HCT116 (cell line): Measurements from ENCODE around the gene C17orf100. TPM values are rescaled to one million over a fixed set of nuclear protein-coding genes. Genes with fewer than 3 reads are reported as not detected.

ENCODE experiments used
- ATAC-seq: fragments of 200-7000 bp; cut with Tn5 transposase; 2 replicates; pipeline ENCODE4 v1.9.1; 2020; ENCODE audit warnings: mild to moderate bottlenecking, moderate library complexity
- BruUV-seq: library from RNA; stranded (reverse); fragments of 400-500 nt; replicated peaks from 2 replicates; lab custom pipeline; 2021; lab: Mats Ljungman, UMichigan
- CTCF ChIA-PET: fragments of 300-600 bp; sonication (Branson Sonifier 250); formaldehyde crosslinking; loops from one replicate; lab custom pipeline; 2021; ENCODE audit warnings: antibody characterized with exemption; lab: Charles Lee
- POLR2A ChIA-PET: fragments of 300-600, 350-600 bp; sonication (Branson Sonifier 250); formaldehyde crosslinking; loops from one replicate; lab custom pipeline; 2021; ENCODE audit warnings: antibody characterized with exemption; lab: Charles Lee
- RAD21 ChIA-PET, 2 experiments: fragments of 300-600 bp; sonication (Branson Sonifier 250); formaldehyde crosslinking; loops; one replicate each; lab custom pipeline; 2023; ENCODE audit warnings: low total read pairs in 2 of 2; ENCODE audit not compliant: uncharacterized antibody in 2 of 2, unreplicated experiment in 2 of 2, low non-redundant PET in 1 of 2; lab: Charles Lee
- DNase-seq: peaks from one replicate; pipeline ENCODE4 v3.0.0-alpha.2; 2010; ENCODE audit warnings: low read depth, low spot score
- H2AFZ ChIP-seq: fragments of 200-600 bp; shearing (Covaris generic), sonication (generic); 2 replicates; pipeline ENCODE4 v1.6.1; 2017; ENCODE audit warnings: low read depth, mixed run types, mixed read lengths, antibody characterized with exemption, low read length; ENCODE audit not compliant: poor library complexity, severe bottlenecking
- H3K27ac ChIP-seq: 2 replicates; pipeline ENCODE4 v1.5.1; 2012; ENCODE audit warnings: low read depth, low read length
- H3K27me3 ChIP-seq: fragments of 200-600 bp; sonication (generic); 2 replicates; pipeline ENCODE4 v1.6.1; 2016; ENCODE audit warnings: mixed run types, low read length, mixed read lengths; ENCODE audit not compliant: insufficient read depth
- H3K36me3 ChIP-seq, 2 experiments: fragments of 200-500 bp in 1 of 2; fragments of 200-600 bp in 1 of 2; sonication (Bioruptor generic) in 1 of 2; sonication (generic) in 1 of 2; 2 replicates each; pipeline versions ENCODE4 v1.5.1 to v1.6.1; 2014 to 2016; ENCODE audit warnings: low read length in 2 of 2, inconsistent platforms in 1 of 2, mixed read lengths in 1 of 2, mixed run types in 1 of 2; ENCODE audit not compliant: insufficient read depth in 2 of 2, control insufficient read depth in 1 of 2
- H3K4me1 ChIP-seq, 2 experiments: fragments of 200-600 bp in 1 of 2; sonication (generic) in 1 of 2; 2 replicates each; pipeline versions ENCODE4 v1.5.1 to v1.6.1; 2012 to 2017; ENCODE audit warnings: low read length in 2 of 2, inconsistent platforms in 1 of 2, mild to moderate bottlenecking in 1 of 2, mixed read lengths in 1 of 2, mixed run types in 1 of 2, moderate library complexity in 1 of 2; ENCODE audit not compliant: insufficient read depth in 2 of 2, control insufficient read depth in 1 of 2
- H3K4me2 ChIP-seq: fragments of 200-600 bp; sonication (generic); 2 replicates; pipeline ENCODE4 v1.6.1; 2017; ENCODE audit warnings: mixed run types, low read length, mixed read lengths
- H3K4me3 ChIP-seq, 2 experiments: fragments of 200-600 bp in 1 of 2; sonication (generic) in 1 of 2; replicated peaks in 1 of 2; 2 replicates each; pipeline ENCODE4 v1.5.1; 2011 to 2016; ENCODE audit warnings: low read length in 2 of 2, control low read depth in 1 of 2, low read depth in 1 of 2, mild to moderate bottlenecking in 1 of 2, mixed read lengths in 1 of 2, mixed run types in 1 of 2
- H3K79me2 ChIP-seq: fragments of 200-600 bp; sonication (generic); 2 replicates; pipeline ENCODE4 v1.6.1; 2017; ENCODE audit warnings: mild to moderate bottlenecking, mixed run types, low read length, moderate library complexity, mixed read lengths; ENCODE audit not compliant: insufficient read depth
- H3K9ac ChIP-seq: fragments of 200-600 bp; sonication (generic); 2 replicates; pipeline ENCODE4 v1.6.1; 2016; ENCODE audit warnings: low read length, mixed read lengths
- H3K9me2 ChIP-seq: fragments of 200-600 bp; sonication (generic), shearing (Covaris generic); 2 replicates; pipeline ENCODE4 v1.6.1; 2017; ENCODE audit warnings: mixed run types, mild to moderate bottlenecking, moderate library complexity; ENCODE audit not compliant: insufficient read depth
- H3K9me3 ChIP-seq, 2 experiments: fragments of 200-500 bp in 1 of 2; fragments of 200-600 bp in 1 of 2; sonication (Bioruptor generic) in 1 of 2; sonication (generic) in 1 of 2; 2 replicates each; pipeline ENCODE4 v1.6.1; 2014 to 2017; ENCODE audit warnings: low read length in 2 of 2, mixed read lengths in 2 of 2, inconsistent platforms in 1 of 2, low read depth in 1 of 2, mild to moderate bottlenecking in 1 of 2, mixed run types in 1 of 2, moderate library complexity in 1 of 2; ENCODE audit not compliant: control insufficient read depth in 1 of 2, insufficient read depth in 1 of 2
- H4K20me1 ChIP-seq: fragments of 200-600 bp; sonication (generic), shearing (Covaris generic); 2 replicates; pipeline ENCODE4 v1.6.1; 2017; ENCODE audit warnings: mixed run types, mild to moderate bottlenecking, moderate library complexity; ENCODE audit not compliant: insufficient read depth
- ATF3 ChIP-seq: IDR thresholded peaks from 2 replicates; pipeline ENCODE4 v1.6.1; 2012
- CBX3 ChIP-seq: IDR thresholded peaks from 2 replicates; pipeline ENCODE4 v1.6.1; 2012; ENCODE audit warnings: low read depth
- CEBPB ChIP-seq: IDR thresholded peaks from 2 replicates; pipeline ENCODE4 v1.6.1; 2012; ENCODE audit warnings: low read depth
- EGR1 ChIP-seq: IDR thresholded peaks from 2 replicates; pipeline ENCODE4 v1.6.1; 2012; ENCODE audit warnings: low read depth
- ELF1 ChIP-seq: IDR thresholded peaks from 2 replicates; pipeline ENCODE4 v1.6.1; 2012; ENCODE audit warnings: low read depth, borderline replicate concordance
- EZH2 ChIP-seq: fragments of 200-600 bp; sonication (generic); IDR thresholded peaks from 2 replicates; pipeline ENCODE4 v1.6.1; 2017; ENCODE audit warnings: antibody characterized with exemption, mixed run types
- EZH2phosphoT487 ChIP-seq: fragments of 200-600 bp; IDR thresholded peaks from 2 replicates; pipeline ENCODE4 v1.6.1; 2018; ENCODE audit warnings: antibody characterized with exemption, borderline replicate concordance
- FOSL1 ChIP-seq: IDR thresholded peaks from 2 replicates; pipeline ENCODE4 v1.6.1; 2012; ENCODE audit warnings: low read depth
- POLR2AphosphoS5 ChIP-seq: IDR thresholded peaks from 2 replicates; pipeline ENCODE4 v1.6.1; 2011; ENCODE audit warnings: mild to moderate bottlenecking, low read depth, low read length, moderate library complexity
- SP1 ChIP-seq: IDR thresholded peaks from 2 replicates; pipeline ENCODE4 v1.6.1; 2012; ENCODE audit warnings: low read depth
- YY1 ChIP-seq: IDR thresholded peaks from 2 replicates; pipeline ENCODE4 v1.6.1; 2011; ENCODE audit warnings: low read length, low read depth, moderate library complexity, mild to moderate bottlenecking; ENCODE audit not compliant: insufficient replicate concordance; ENCODE audit errors: extremely low read depth
- ZBTB33 ChIP-seq: IDR thresholded peaks from 2 replicates; pipeline ENCODE4 v1.6.1; 2011; ENCODE audit warnings: mild to moderate bottlenecking, low read length, moderate library complexity; ENCODE audit not compliant: insufficient replicate concordance; ENCODE audit errors: extremely low read depth
- intact Hi-C: fragments of 100-400 bp; cut with micrococcal nuclease; formaldehyde crosslinking; loops from 2 replicates; pipeline ENCODE4 v1.10.0; 2022
- total RNA-seq: library from RNA; stranded (reverse); gene quantifications from one replicate; pipeline ENCODE4 v1.2.1, GENCODE V29; 2021; ENCODE audit not compliant: unreplicated experiment

C17orf100 gene
- total RNA-seq, 1 experiment from 2014 or later, result 0.76 TPM

- DNase-seq, result no peak
- ChIA-PET POLR2A (interaction anchor here (2.6 kb wide), 1 partner anchor 173 kb away, joined by 8 read pairs; no protein-coding TSS in a partner anchor), CTCF (interaction anchor here (1.4 to 3.1 kb wide), 3 partner anchors 31 to 334 kb away, joined by 4 to 14 read pairs (median 11); no protein-coding TSS in a partner anchor)
- Histone ChIP-seq H3K9ac (0 out of 2 replicates have a peak overlapping the region, but pooled peaks have one; percentile 1), H4K20me1 (no peaks in the 10 kb centered on the region), H3K9me2 (no peaks in the 10 kb centered on the region), H3K4me3 (no peak overlapping the region), H3K9me3 (no peaks in the 10 kb centered on the region), H2AFZ (no peak overlapping the region), H3K4me1 (peaks cover 19 to 44% of the 10 kb centered on the region in 2 experiments), H3K36me3 (no peaks in the 10 kb centered on the region), H3K27ac (no peak overlapping the region; the same call in 1 of the 2 replicates), H3K79me2 (no peaks in the 10 kb centered on the region), H3K27me3 (no peaks in the 10 kb centered on the region), H3K4me2 (peak overlapping the region; percentile 80; the same call in 1 of the 2 replicates)
- intact Hi-C loops, result no loop called here
- BruUV-seq, result no TSS peak
- ATAC-seq, result no peak
- TF ChIP-seq POLR2AphosphoS5, result no peak
- no peak for TF ChIP-seq YY1
- no peak for TF ChIP-seq SP1
- TF ChIP-seq EZH2, result no peak
- TF ChIP-seq EZH2phosphoT487, result no peak
- TF ChIP-seq ATF3, result no peak
- TF ChIP-seq FOSL1, result no peak
- no peak for TF ChIP-seq EGR1
- TF ChIP-seq CEBPB, result no peak
- no peak for TF ChIP-seq ZBTB33
- TF ChIP-seq CBX3, result no peak
- no peak for TF ChIP-seq ELF1
- TF ChIP-seq, all 23 proteins: peak for 0
- RAD21 ChIA-PET, result no interaction called here
Observed at GRCh38 chr17:6670999-6671398, 19.4 kb downstream of the C17orf100 start.
